GM12878 (cell line): ENCODE measurements around the gene FMNL2.

Experiments used
- ATF2 ChIP-seq: IDR thresholded peaks from 2 replicates; pipeline ENCODE4 v1.6.1; 2012; ENCODE audit warnings: low read length, inconsistent platforms
- BRCA1 ChIP-seq: IDR thresholded peaks from 2 replicates; pipeline ENCODE4 v1.6.1; 2011; ENCODE audit warnings: low read depth, low read length, improper control_type of control experiment
- CREB1 ChIP-seq: IDR thresholded peaks from 2 replicates; pipeline ENCODE4 v1.6.1; 2012; ENCODE audit warnings: low read depth, mild to moderate bottlenecking, inconsistent platforms
- CTCF ChIP-seq, 3 experiments: IDR thresholded peaks in 2 of 3; conservative IDR thresholded peaks in 1 of 3; 2 replicates each; pipeline ENCODE4 v1.5.1; 2011; ENCODE audit warnings: low read depth in 3 of 3, low read length in 3 of 3, mild to moderate bottlenecking in 3 of 3, control low read depth in 2 of 3, moderate library complexity in 2 of 3, inconsistent platforms in 1 of 3, mixed read lengths in 1 of 3; ENCODE audit not compliant: control insufficient read depth in 2 of 3, insufficient read depth in 1 of 3; ENCODE audit errors: extremely low read depth in 1 of 3
- MEF2A ChIP-seq: IDR thresholded peaks from 2 replicates; pipeline ENCODE4 v1.6.1; 2011; ENCODE audit warnings: low read depth, mild to moderate bottlenecking, low read length, moderate library complexity; ENCODE audit not compliant: insufficient read depth
- POLR2A ChIP-seq: IDR thresholded peaks from 2 replicates; pipeline ENCODE4 v1.6.1; 2011; ENCODE audit warnings: low read depth, mild to moderate bottlenecking, low read length
- POLR2AphosphoS5 ChIP-seq: IDR thresholded peaks from 2 replicates; pipeline ENCODE4 v1.6.1; 2011; ENCODE audit warnings: mild to moderate bottlenecking, low read length, inconsistent platforms
- STAT1 ChIP-seq: fragments of 450-650 bp; conservative IDR thresholded peaks from 2 replicates; pipeline ENCODE4 v1.6.1; 2014; ENCODE audit warnings: antibody characterized with exemption, mild to moderate bottlenecking
- TF ChIP-seq, protein P1 (sequence below): IDR thresholded peaks from 2 replicates; pipeline ENCODE4 v1.6.1; 2011; ENCODE audit warnings: low read depth, low read length, improper control_type of control experiment, borderline replicate concordance

- TF ChIP-seq POLR2A, result no peak
- TF ChIP-seq STAT1, result no peak
- TF ChIP-seq BRCA1, result no peak
- TF ChIP-seq MEF2A, result no peak
- TF ChIP-seq POLR2AphosphoS5, result no peak
- no peak for TF ChIP-seq CTCF (IDR thresholded peaks at IDR 0.05 in 2 of 3, conservative IDR thresholded peaks at IDR 0.05 in 1 of 3; ENCODE audit: control insufficient read depth in 2 of 3, extremely low read depth in 1 of 3, insufficient read depth in 1 of 3, low read depth in 3 of 3, low read length in 3 of 3)
- no peak for TF ChIP-seq ATF2
- TF ChIP-seq, protein P1, sequence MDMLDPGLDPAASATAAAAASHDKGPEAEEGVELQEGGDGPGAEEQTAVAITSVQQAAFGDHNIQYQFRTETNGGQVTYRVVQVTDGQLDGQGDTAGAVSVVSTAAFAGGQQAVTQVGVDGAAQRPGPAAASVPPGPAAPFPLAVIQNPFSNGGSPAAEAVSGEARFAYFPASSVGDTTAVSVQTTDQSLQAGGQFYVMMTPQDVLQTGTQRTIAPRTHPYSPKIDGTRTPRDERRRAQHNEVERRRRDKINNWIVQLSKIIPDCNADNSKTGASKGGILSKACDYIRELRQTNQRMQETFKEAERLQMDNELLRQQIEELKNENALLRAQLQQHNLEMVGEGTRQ, result no peak
- TF ChIP-seq CREB1, result no peak
These were observed 183.1 kb downstream of the FMNL2 start for GRCh38 chr2:152518034-152518433.
